Immature natural killer cell (primary cell): ENCODE measurements around the gene COL11A1. TPM values are rescaled to one million over a fixed set of nuclear protein-coding genes. Genes with fewer than 3 reads are reported as not detected.

ENCODE experiments used
- DNase-seq, 3 donors: peaks; one replicate each; pipeline ENCODE4 v3.0.0; 2022; ENCODE audit warnings: mixed read lengths in 1 of 3
- H3K27ac Mint-ChIP-seq, 6 donors: one replicate each; pipeline ENCODE4 v1.8.0; 2020; ENCODE audit warnings: mixed read lengths in 6 of 6, mild to moderate bottlenecking in 5 of 6, inconsistent platforms in 4 of 6, moderate library complexity in 3 of 6
- H3K27me3 Mint-ChIP-seq, 3 donors: one replicate each; pipeline ENCODE4 v1.8.0; 2020 to 2021; ENCODE audit warnings: low read depth in 3 of 3, mild to moderate bottlenecking in 3 of 3, mixed read lengths in 3 of 3, moderate library complexity in 3 of 3, inconsistent platforms in 1 of 3
- H3K36me3 Mint-ChIP-seq, 3 donors: one replicate each; pipeline ENCODE4 v1.8.0; 2020; ENCODE audit warnings: mixed read lengths in 3 of 3, inconsistent platforms in 2 of 3, mild to moderate bottlenecking in 2 of 3
- H3K4me1 Mint-ChIP-seq, 2 donors: one replicate each; pipeline ENCODE4 v1.8.0; 2020; ENCODE audit warnings: inconsistent platforms in 2 of 2, mild to moderate bottlenecking in 2 of 2, mixed read lengths in 2 of 2, moderate library complexity in 1 of 2
- H3K4me3 Mint-ChIP-seq, 5 donors: one replicate each; pipeline ENCODE4 v1.8.0; 2020; ENCODE audit warnings: mild to moderate bottlenecking in 5 of 5, mixed read lengths in 5 of 5, inconsistent platforms in 3 of 5, moderate library complexity in 3 of 5
- H3K9me3 Mint-ChIP-seq, 6 donors: one replicate each; pipeline ENCODE4 v1.8.0; 2020; ENCODE audit warnings: mild to moderate bottlenecking in 6 of 6, mixed read lengths in 6 of 6, inconsistent platforms in 4 of 6, moderate library complexity in 3 of 6
- polyA plus RNA-seq, 3 donors: library from polyadenylated mRNA; unstranded; fragments of 300-500 nt; fragmentation: Illumina TruSeq; gene quantifications; one replicate each; pipeline ENCODE4 v1.2.3, GENCODE V29; 2021

COL11A1 gene
- polyA plus RNA-seq, 3 donors from 2014 or later, result not detected

DNA sequence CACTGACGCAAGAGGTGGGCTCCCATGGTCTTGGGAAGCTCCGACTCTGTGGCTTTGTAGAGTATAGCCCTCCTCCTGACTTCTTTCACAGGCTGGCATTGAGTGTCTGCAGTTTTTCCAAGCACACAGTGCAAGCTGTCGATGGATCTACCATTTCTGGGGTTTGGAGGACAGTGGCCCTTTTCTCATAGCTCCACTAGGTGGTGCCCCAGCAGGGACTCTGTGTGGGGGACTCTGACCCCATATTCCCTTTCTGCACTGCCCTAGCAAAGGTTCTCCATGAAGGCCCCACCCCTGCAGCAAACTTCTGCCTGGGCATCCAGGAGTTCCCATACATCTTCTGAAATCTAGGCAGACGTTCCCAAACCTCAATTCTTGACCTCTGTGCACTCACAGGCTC lies 236.2 kb downstream of the COL11A1 start:
- Mint-ChIP-seq H3K27me3 (no peaks in the 10 kb centered on the region), H3K27ac (no peak overlapping the region), H3K4me3 (no peak overlapping the region), H3K9me3 (peaks cover 15 to 41% (median 31%) of the 10 kb centered on the region in 6 donors), H3K4me1 (no peaks in the 10 kb centered on the region), H3K36me3 (peaks cover 0 to 6% (median 0%) of the 10 kb centered on the region in 3 donors)
- no peak for DNase-seq

DNA sequence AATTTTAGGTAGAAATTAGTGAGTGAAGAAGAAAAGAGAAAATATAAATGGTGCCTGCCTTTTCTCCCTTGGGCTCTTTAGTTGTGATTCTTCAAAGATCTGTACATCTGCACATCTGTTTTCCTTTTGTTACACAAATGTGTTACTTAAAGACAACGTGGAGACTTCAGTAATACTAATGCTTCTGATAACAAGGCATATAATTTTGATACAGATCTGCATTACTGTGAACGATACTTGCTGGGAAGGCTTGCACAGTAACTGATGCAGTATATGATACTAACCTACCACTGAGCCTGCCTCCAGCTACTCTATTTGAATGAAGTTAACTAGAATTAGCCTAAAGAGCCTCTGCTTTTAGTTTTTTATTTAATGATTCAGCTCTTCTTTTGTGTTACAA lies 244.6 kb downstream of the COL11A1 start:
- peaks cover 0 to 4% (median 0%) of the 10 kb centered on the region in 3 donors for H3K36me3 Mint-ChIP-seq

DNA sequence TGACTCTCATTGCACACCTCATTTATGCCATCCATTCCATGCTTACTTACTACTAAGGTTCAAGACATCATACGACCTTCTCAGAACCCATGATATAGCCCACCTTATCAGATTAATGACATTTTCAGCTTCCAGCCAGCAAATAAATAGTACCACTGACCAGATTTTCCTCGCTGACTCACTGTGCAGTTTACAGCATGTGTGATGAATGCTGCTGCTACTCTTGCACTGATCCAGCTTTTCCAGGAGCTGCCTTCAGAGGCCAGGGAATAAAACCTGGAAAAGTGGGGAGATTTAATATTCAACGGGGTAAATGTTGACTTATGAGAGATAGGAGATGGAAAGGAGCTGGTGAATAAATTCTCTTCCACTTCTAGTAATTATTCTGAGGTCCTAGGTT lies 247.1 kb downstream of the COL11A1 start:
- H3K4me1 Mint-ChIP-seq, result no peaks in the 10 kb centered on the region
- H3K27ac Mint-ChIP-seq, result no peak overlapping the region
- no peaks in the 10 kb centered on the region for H3K27me3 Mint-ChIP-seq

More for the DNA sequence above, 244.6 kb downstream of the COL11A1 start:
- no peaks in the 10 kb centered on the region for H3K4me1 Mint-ChIP-seq
- no peaks in the 10 kb centered on the region for H3K27me3 Mint-ChIP-seq
- no peak overlapping the region for H3K4me3 Mint-ChIP-seq
- peaks cover 12 to 49% (median 24%) of the 10 kb centered on the region in 6 donors for H3K9me3 Mint-ChIP-seq
- no peak for DNase-seq
- no peak overlapping the region for H3K27ac Mint-ChIP-seq

DNA sequence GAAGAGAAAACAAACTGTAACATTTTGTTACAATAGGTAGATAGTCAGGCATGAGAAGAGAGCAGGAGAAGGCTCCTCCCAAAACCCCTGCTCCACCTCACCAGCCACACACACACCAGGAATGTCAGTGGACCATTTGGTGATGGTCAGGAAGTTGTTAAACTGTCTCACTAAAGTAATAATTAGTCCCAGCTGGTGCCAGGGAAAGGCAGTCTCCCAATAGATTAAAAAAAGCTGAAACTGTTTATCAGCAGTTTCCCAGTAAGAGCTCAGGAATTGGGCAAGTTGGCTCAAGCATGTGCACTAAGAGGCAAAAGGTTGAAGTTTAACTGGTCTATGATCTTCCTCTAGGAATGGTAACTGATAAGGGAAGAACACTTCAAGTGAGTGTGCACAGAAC lies 249.6 kb downstream of the COL11A1 start:
- Mint-ChIP-seq H3K4me1 (no peaks in the 10 kb centered on the region), H3K36me3 (peaks cover 0 to 6% (median 4%) of the 10 kb centered on the region in 3 donors), H3K9me3 (peaks cover 22 to 60% (median 35%) of the 10 kb centered on the region in 6 donors), H3K27me3 (no peaks in the 10 kb centered on the region), H3K27ac (no peak overlapping the region), H3K4me3 (no peak overlapping the region)
- DNase-seq, result no peak

More for the DNA sequence above, 247.1 kb downstream of the COL11A1 start:
- H3K4me3 Mint-ChIP-seq, result no peak overlapping the region
- no peak for DNase-seq
- H3K9me3 Mint-ChIP-seq, result peaks cover 14 to 56% (median 26%) of the 10 kb centered on the region in 6 donors
- peaks cover 0 to 4% (median 0%) of the 10 kb centered on the region in 3 donors for H3K36me3 Mint-ChIP-seq

DNA sequence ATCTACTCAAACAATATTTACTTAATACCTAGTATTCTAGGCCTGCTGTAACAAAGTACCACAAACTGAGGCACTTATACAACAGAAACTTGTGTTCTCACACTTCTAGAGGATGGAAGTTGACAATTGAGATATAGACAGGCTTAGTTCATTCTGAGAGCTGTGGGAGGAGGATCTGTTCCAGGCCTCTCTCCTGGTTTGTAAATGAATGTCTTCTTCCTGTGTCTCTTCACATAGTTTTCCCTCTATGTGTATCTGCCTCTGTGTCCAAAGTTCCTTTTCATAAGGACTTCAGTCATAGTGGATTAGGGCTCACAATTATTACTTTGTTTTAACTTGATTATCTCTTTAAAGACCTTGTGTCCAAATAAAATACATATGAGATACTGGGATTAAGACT lies 251.1 kb downstream of the COL11A1 start:
- H3K36me3 Mint-ChIP-seq, result peaks cover 0 to 6% (median 4%) of the 10 kb centered on the region in 3 donors
- no peak overlapping the region for H3K27ac Mint-ChIP-seq
- no peak overlapping the region for H3K4me3 Mint-ChIP-seq
- DNase-seq, result no peak
- peaks cover 24 to 65% (median 35%) of the 10 kb centered on the region in 6 donors for H3K9me3 Mint-ChIP-seq
- H3K27me3 Mint-ChIP-seq, result no peaks in the 10 kb centered on the region
- H3K4me1 Mint-ChIP-seq, result no peaks in the 10 kb centered on the region

DNA sequence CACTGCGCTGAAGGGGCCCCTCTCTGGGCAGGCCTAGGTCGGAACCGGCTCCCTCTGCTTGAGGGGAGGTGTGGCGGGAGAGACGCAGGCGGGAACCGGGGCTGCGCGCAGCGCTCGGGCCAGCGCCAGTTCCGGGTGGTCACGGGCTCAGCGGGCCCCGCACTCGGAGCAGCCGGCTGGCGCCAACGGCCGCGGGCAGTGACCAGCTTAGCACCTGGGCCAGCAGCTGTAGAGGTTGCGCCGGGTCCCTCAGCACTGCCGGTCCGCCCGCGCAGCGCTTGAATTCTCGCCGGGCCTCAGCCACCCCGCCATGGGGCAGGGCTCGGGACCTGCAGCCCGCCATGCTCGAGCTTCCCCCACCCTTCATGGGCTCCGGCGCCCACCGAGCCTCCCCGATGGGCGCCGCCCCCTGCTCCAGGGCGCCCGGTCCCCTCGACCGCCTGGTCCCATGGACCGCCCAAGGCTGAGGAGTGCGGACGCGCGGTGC lies 254.6 kb downstream of the COL11A1 start:
- peaks cover 0 to 6% (median 0%) of the 10 kb centered on the region in 3 donors for H3K36me3 Mint-ChIP-seq
- no peak overlapping the region for H3K27ac Mint-ChIP-seq
- no peaks in the 10 kb centered on the region for H3K27me3 Mint-ChIP-seq
- no peaks in the 10 kb centered on the region for H3K4me1 Mint-ChIP-seq
- H3K4me3 Mint-ChIP-seq, result no peak overlapping the region
- no peak for DNase-seq
- H3K9me3 Mint-ChIP-seq, result peaks cover 16 to 69% (median 30%) of the 10 kb centered on the region in 6 donors

DNA sequence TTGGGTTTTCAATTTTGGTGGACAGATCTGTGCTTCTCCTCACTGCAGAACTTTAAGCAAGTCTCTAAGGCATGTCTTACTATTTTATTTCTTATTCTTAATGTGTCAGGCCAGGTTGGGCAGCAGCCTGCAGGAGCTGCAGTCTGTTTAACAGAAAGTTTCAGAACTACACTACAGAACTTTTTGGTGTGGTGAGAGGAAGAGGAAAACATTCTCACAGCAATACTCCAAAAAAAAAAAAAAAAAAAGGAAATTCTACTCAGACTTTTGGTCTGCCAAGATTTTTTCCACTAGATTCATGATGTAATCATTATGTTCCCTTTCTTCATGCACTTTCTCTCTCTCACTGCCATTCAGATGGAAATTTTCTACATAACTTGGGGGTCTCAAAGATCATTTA lies 255.2 kb downstream of the COL11A1 start:
- H3K4me3 Mint-ChIP-seq, result no peak overlapping the region
- H3K9me3 Mint-ChIP-seq, result peaks cover 16 to 67% (median 30%) of the 10 kb centered on the region in 6 donors
- H3K27me3 Mint-ChIP-seq, result no peaks in the 10 kb centered on the region
- H3K27ac Mint-ChIP-seq, result no peak overlapping the region
- no peak for DNase-seq
- H3K4me1 Mint-ChIP-seq, result no peaks in the 10 kb centered on the region
- H3K36me3 Mint-ChIP-seq, result peaks cover 0 to 6% (median 0%) of the 10 kb centered on the region in 3 donors

DNA sequence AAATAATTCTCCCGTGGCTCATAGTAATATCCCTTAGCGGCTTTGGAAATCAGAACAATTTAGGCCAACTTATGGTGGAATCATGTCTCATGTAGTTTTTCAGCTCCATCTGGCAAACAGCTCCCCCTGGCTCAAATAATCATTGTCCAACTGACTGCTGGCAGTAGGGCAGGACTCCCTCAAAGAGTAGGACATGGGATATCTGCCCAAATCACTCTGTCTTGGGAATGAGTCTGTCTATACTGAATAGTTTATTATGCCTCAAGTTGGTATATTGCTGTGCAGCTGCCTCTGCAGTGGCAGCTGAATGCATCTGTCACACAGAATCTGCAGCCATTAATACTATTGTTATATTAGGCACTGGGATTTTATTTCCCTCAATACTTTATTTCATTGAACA lies 255.7 kb downstream of the COL11A1 start:
- Mint-ChIP-seq H3K9me3 (peaks cover 16 to 67% (median 31%) of the 10 kb centered on the region in 6 donors), H3K27me3 (no peaks in the 10 kb centered on the region), H3K4me3 (no peak overlapping the region), H3K27ac (no peak overlapping the region), H3K4me1 (no peaks in the 10 kb centered on the region), H3K36me3 (peaks cover 0 to 6% (median 0%) of the 10 kb centered on the region in 3 donors)
- no peak for DNase-seq

DNA sequence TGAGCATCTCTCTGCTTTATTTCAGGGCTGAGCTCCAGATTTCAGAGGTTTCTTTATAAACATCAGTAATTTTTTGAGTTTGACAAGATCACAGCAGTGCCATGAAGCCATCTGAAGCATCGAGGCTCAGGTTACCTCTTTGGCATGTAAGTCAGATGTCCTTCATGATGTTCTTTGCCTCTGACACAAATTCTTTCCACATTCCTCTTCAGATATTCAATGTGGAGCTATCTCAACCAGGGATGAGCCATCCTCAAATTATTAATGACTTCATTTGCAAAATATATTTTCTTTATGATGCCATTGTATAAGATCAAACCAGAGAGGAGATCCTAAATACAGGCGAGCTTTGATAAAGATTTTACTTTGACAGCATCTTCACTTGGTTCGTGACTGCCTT lies 256.7 kb downstream of the COL11A1 start:
- DNase-seq, result no peak
- H3K27ac Mint-ChIP-seq, result no peak overlapping the region
- H3K36me3 Mint-ChIP-seq, result peaks cover 0 to 6% (median 0%) of the 10 kb centered on the region in 3 donors
- H3K27me3 Mint-ChIP-seq, result no peaks in the 10 kb centered on the region
- peaks cover 14 to 59% (median 28%) of the 10 kb centered on the region in 6 donors for H3K9me3 Mint-ChIP-seq
- no peak overlapping the region for H3K4me3 Mint-ChIP-seq
- H3K4me1 Mint-ChIP-seq, result no peaks in the 10 kb centered on the region

DNA sequence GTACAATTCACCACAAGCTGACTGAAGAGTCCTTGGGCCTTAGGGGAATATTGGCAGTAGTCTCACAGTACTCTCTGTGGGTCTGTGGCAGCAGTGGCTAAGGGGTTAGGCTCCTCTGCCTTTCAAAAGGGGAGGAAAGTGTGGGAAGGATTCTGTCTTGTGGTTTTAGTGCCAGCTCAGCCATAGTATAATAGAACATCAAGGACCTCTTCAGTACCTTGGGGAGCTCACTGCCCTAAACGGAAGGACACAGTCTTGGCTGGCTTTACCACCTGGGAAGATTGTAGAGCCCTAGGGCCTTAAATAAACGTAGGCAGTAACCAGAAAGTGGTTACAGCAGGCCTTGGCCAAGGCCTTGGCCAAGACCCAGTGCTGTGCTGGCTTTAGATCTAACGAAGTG lies 265.7 kb downstream of the COL11A1 start:
- Mint-ChIP-seq H3K27me3 (no peaks in the 10 kb centered on the region), H3K9me3 (peaks cover 23 to 66% (median 27%) of the 10 kb centered on the region in 6 donors), H3K36me3 (no peaks in the 10 kb centered on the region), H3K4me3 (no peak overlapping the region), H3K27ac (no peak overlapping the region), H3K4me1 (no peaks in the 10 kb centered on the region)
- DNase-seq, result no peak

DNA sequence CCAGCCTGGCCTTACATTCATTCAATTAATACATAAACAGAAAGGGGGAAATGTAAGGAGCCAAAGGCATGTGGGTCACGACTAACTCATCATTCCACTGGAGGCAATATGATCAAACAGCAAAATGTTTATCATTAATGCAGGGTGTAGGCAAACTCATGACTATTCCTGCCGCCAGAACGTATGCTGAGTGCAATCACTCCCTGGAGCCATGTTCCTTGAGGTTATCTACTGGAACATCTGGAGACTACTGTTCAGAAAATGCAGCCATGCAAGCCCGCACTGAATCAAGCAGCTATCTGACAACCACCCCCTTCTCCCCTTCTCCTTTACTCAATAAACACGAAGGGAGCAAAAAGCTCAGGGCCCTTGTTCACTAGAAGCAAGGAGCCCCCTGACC lies 267.6 kb downstream of the COL11A1 start:
- Mint-ChIP-seq H3K9me3 (peaks cover 15 to 56% (median 23%) of the 10 kb centered on the region in 6 donors), H3K27me3 (no peaks in the 10 kb centered on the region)

DNA sequence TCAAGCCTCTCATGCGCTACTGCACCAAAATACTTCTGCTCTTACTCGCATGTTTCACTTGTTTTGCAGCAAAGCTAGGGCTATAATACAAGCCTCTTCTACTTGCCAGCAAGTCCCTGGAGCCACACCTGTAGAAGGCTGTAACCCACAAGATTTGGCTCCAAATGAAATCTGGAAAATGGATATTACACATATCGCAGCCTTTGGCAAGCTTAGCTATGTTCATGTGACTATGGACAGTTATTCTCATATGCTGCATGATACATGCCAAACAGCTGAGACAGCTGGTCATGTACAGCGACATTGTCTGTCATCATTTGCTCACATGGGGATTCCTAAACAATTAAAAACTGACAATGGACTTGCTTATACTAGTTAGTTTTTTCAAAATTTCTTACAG lies 270.3 kb downstream of the COL11A1 start:
- Mint-ChIP-seq H3K27me3 (peaks cover 0 to 1% (median 0%) of the 10 kb centered on the region in 3 donors), H3K4me1 (no peaks in the 10 kb centered on the region), H3K4me3 (no peak overlapping the region), H3K27ac (no peak overlapping the region), H3K9me3 (peaks cover 12 to 38% (median 27%) of the 10 kb centered on the region in 6 donors), H3K36me3 (no peaks in the 10 kb centered on the region)
- no peak for DNase-seq

More for the DNA sequence above, 267.6 kb downstream of the COL11A1 start:
- DNase-seq, result no peak
- Mint-ChIP-seq H3K4me3 (no peak overlapping the region), H3K27ac (no peak overlapping the region), H3K36me3 (no peaks in the 10 kb centered on the region), H3K4me1 (no peaks in the 10 kb centered on the region)

DNA sequence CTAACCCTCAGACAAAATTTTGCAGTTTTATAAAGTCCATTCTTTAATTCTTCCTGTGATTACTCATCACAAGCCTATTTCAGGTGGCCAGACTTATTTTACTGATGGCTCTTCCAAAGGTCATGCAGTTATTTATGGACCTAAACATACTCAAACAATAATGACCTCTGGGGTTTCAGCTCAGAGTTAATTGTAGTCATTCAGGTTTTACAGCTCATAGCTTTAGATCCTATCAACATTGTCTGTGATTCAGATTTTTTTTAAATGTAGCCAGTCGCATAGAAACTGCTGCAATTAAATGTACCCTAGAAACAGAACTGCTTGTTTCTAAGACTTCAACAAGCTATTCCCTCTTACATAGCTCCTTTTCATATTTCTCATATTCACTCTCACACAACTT lies 270.8 kb downstream of the COL11A1 start:
- no peak overlapping the region for H3K4me3 Mint-ChIP-seq
- no peak for DNase-seq
- peaks cover 12 to 33% (median 26%) of the 10 kb centered on the region in 6 donors for H3K9me3 Mint-ChIP-seq
- H3K27me3 Mint-ChIP-seq, result peaks cover 0 to 1% (median 0%) of the 10 kb centered on the region in 3 donors
- no peak overlapping the region for H3K27ac Mint-ChIP-seq
- H3K4me1 Mint-ChIP-seq, result no peaks in the 10 kb centered on the region
- H3K36me3 Mint-ChIP-seq, result no peaks in the 10 kb centered on the region

DNA sequence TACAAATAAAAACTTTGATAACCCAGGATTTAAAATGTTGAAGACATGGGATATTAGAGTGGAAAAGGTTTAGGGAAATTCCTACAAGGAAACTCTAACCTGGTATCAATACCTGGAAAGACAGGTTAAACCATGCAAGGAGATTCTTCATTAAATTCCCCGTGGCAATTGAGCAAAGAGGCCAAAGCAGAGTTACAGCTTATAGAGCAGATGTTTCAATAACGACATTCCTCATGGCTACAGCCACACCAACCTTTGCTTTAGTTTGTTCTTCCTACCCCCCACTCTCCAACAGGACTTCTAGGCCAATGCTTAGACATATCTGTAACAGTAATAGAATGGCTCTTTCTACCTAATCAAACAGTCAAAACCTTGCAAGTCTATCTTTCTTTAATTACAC lies 271.3 kb downstream of the COL11A1 start:
- H3K4me1 Mint-ChIP-seq, result no peaks in the 10 kb centered on the region

More for the DNA sequence above, 271.3 kb downstream of the COL11A1 start:
- Mint-ChIP-seq H3K4me3 (no peak overlapping the region), H3K36me3 (no peaks in the 10 kb centered on the region), H3K27ac (no peak overlapping the region), H3K9me3 (peaks cover 9 to 30% (median 24%) of the 10 kb centered on the region in 6 donors), H3K27me3 (peaks cover 0 to 1% (median 0%) of the 10 kb centered on the region in 3 donors)
- DNase-seq, result no peak
